ENCODE data around the gene ACOT9. TPM values are rescaled to one million over a fixed set of nuclear protein-coding genes. Genes with fewer than 3 reads are reported as not detected.

The ACOT9 gene
- total and polyA plus RNA-seq, 4 donors, result 30.5 to 46.7 (median 45.1) TPM

DNA sequence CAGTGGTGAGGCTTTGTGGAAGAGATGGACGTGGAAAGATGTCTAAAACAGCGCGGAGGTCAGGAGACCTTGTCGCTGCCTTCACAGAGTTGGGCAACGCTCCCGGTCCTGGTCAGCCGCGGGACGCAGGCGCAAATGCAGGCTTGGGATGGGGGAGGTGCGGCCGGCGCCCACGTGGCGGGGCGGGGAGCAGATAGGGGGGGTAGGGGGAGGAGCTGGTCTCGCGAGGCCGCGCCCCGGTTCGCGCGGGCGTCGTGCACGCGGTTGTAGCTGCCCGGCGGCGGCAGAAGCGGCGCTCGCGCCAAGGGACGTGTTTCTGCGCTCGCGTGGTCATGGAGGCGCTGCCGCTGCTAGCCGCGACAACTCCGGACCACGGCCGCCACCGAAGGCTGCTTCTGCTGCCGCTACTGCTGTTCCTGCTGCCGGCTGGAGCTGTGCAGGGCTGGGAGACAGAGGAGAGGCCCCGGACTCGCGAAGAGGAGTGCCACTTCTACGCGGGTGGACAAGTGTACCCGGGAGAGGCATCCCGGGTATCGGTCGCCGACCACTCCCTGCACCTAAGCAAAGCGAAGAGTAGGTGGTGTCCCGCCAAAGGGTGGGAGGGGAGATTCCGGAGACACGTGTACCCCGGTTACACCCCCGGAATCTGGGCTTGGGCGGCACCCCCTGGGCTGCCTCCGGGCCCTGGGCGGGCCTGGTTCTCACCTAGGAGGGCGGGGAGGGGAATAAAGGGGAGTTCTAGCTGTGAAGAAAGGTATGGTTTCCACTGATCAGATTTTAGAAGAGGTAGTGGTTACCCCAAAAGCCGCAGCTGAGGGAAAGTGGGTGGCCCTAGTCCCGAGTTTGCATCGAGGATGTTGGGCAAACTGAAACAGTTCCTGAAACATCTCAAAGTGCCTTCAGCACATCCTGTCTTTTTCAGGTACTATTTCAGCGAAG lies 75.6 kb downstream of the ACOT9 start, which contains the start of gene PRDX4:
Gene PRDX4, plus strand, starts transcription at position 255 of the 939 bp plus-strand sequence. Its CDS starts 78 bp downstream, at position 333.
- peak within 1 kb of the TSS; percentile 71 for H3K4me3 ChIP-seq
- H3K27ac ChIP-seq (ENCODE audit: low read depth in 1 of 2, low read length in 1 of 2), result peak within 1 kb of the TSS; percentile 76 to 97
- DNase-seq (peak; percentile 90 to 96 (median 94)), ATAC-seq (ENCODE audit: insufficient read depth, low FRiP score) (peak; percentile 95)
- WGBS, 2 donors, result 1 to 28% methylated on average over 44 to 73 of the region's 73 CpGs
- no peak for TF ChIP-seq CTCF (IDR thresholded peaks at IDR 0.05; ENCODE audit: control extremely low read depth, extremely low read depth)
- H3K36me3 ChIP-seq (ENCODE audit: control insufficient read depth in 4 of 4, insufficient read depth in 4 of 4, low read length in 4 of 4), result no peaks in the 10 kb centered on the region
- H3K9ac ChIP-seq (ENCODE audit: insufficient read depth in 1 of 2, low read length in 2 of 2), result peak within 1 kb of the TSS; percentile 67 to 77
- H3K27me3 ChIP-seq (ENCODE audit: control insufficient read depth in 3 of 3, insufficient read depth in 3 of 3, low read length in 2 of 3), result peaks cover 0 to 16% (median 10%) of the 10 kb centered on the region in 3 donors
- peaks cover 0 to 6% (median 0%) of the 10 kb centered on the region in 4 donors for H3K9me3 ChIP-seq (ENCODE audit: control insufficient read depth in 4 of 4, insufficient read depth in 3 of 4, low read length in 3 of 4)
- H3K4me1 ChIP-seq (ENCODE audit: control insufficient read depth in 5 of 5, insufficient read depth in 5 of 5, low read length in 5 of 5), result peaks cover 0 to 7% (median 0%) of the 10 kb centered on the region in 5 donors

GRCh38 chrX:23666282-23666681 lies 76.8 kb downstream of the ACOT9 start:
- Histone ChIP-seq H3K4me3 (no peak overlapping the region), H3K27ac (ENCODE audit: low read depth in 1 of 2, low read length in 1 of 2) (no peak overlapping the region), H3K9me3 (ENCODE audit: control insufficient read depth in 4 of 4, insufficient read depth in 3 of 4, low read length in 3 of 4) (peaks cover 0 to 6% (median 0%) of the 10 kb centered on the region in 4 donors), H3K9ac (ENCODE audit: insufficient read depth in 1 of 2, low read length in 2 of 2) (no peak overlapping the region), H3K36me3 (ENCODE audit: control insufficient read depth in 4 of 4, insufficient read depth in 4 of 4, low read length in 4 of 4) (no peaks in the 10 kb centered on the region), H3K4me1 (ENCODE audit: control insufficient read depth in 5 of 5, insufficient read depth in 5 of 5, low read length in 5 of 5) (peaks cover 0 to 7% (median 0%) of the 10 kb centered on the region in 5 donors), H3K27me3 (ENCODE audit: control insufficient read depth in 3 of 3, insufficient read depth in 3 of 3, low read length in 2 of 3) (peaks cover 0 to 14% (median 12%) of the 10 kb centered on the region in 3 donors)
- ATAC-seq (ENCODE audit: insufficient read depth, low FRiP score) (no peak), DNase-seq (no peak)
- WGBS, 2 donors, result 52 to 76% methylated on average over 16 of the region's 16 CpGs
- no peak for TF ChIP-seq CTCF (IDR thresholded peaks at IDR 0.05; ENCODE audit: control extremely low read depth, extremely low read depth)

GRCh38 chrX:23664496-23664895 lies 78.6 kb downstream of the ACOT9 start:
- Histone ChIP-seq H3K36me3 (ENCODE audit: control insufficient read depth in 4 of 4, insufficient read depth in 4 of 4, low read length in 4 of 4) (no peaks in the 10 kb centered on the region), H3K4me1 (ENCODE audit: control insufficient read depth in 5 of 5, insufficient read depth in 5 of 5, low read length in 5 of 5) (peaks cover 0 to 4% (median 0%) of the 10 kb centered on the region in 5 donors), H3K9ac (ENCODE audit: insufficient read depth in 1 of 2, low read length in 2 of 2) (no peak overlapping the region), H3K4me3 (no peak overlapping the region), H3K27me3 (ENCODE audit: control insufficient read depth in 3 of 3, insufficient read depth in 3 of 3, low read length in 2 of 3) (peaks cover 0 to 10% (median 6%) of the 10 kb centered on the region in 3 donors), H3K9me3 (ENCODE audit: control insufficient read depth in 4 of 4, insufficient read depth in 3 of 4, low read length in 3 of 4) (peaks cover 0 to 6% (median 0%) of the 10 kb centered on the region in 4 donors), H3K27ac (ENCODE audit: low read depth in 1 of 2, low read length in 1 of 2) (no peak overlapping the region)
- no peak for DNase-seq
- TF ChIP-seq CTCF (IDR thresholded peaks at IDR 0.05; ENCODE audit: control extremely low read depth, extremely low read depth), result no peak
- ATAC-seq (ENCODE audit: insufficient read depth, low FRiP score), result no peak
- WGBS, 2 donors, result 91 to 98% methylated on average over 10 of the region's 10 CpGs

All from lung (tissue), 12 donors.